HS-5 (cell line): ENCODE data around the gene CACNA1I.

Experiments
- DNase-seq: peaks from one replicate; pipeline ENCODE4 v3.0.0-alpha.2; 2012; ENCODE audit warnings: low read depth

The CACNA1I gene

DNA sequence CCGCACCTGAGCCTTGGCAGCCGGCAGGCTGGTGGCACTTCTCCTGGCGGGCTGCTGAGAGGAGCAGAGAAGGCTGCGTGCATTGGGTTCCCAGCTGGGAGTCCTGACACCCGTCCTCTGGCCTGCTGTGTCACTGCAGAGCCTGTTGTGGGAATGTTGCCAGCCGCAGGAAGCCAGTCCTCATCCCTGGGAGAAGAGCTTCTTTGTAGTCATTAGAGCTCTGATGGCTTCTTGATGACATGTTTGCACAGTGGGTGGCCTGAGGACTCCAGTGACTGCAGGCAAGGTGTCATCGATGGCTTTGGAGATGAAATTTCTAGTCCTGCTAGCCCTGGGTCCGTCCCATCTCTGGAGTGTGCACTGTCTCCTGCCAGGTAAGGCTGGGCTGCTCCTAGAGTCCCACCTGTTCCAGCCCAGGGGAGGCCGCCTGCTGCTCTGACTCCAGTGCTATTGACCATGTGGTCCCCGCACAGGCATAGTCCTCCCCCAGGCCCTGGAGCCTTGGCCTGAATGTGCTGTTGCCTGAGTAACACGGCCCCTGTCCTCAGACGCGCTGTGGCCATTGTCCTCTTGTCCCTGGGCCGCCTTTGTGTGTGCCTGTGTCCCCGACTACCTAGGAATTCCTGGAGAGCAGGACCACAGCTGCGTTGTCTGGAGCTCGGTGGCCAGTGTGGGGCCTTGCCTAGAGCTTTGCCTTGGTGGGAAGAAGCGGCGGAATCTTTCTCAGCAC lies 129.2 kb downstream of the CACNA1I start:
- no peak for DNase-seq

DNA sequence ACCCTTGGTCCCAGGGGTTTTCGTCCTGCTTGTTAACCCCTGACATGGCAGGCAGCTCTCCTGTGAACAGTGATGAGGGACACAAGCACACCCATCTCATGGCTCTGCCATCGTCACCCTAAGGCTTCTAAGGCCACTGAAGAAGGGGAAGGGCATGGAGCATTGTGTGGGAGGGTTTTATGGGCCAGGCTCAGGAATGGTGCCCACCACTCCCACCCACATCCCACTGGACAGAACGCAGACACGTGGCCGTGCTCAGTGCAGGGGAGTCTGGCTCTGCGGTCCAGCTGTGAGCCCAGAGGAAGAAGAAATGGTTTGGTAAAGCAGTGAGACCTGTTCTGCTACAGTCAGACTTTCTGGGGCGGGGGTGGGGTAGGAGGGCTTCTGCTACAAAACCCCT lies 130.0 kb downstream of the CACNA1I start:
- DNase-seq, result no peak

DNA sequence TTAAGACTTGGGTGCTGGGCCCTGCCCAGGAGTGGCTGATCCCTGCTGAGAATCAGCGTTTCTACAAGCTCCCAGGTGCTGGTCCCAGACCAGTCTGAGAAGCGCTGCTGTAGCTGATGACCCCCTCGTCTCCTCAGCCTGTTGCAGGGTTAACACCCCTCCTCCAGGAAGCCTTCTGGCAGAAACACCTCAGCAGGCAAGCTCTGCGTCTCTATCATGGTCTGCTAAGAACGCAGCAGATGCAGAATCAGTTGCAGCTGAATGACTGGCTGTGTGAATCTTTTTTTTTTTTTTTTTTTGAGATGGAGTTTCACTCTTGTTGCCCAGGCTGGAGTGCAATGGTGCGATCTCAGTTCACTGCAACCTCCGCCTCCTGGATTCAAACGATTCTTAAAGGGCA lies 132.5 kb downstream of the CACNA1I start:
- no peak for DNase-seq

DNA sequence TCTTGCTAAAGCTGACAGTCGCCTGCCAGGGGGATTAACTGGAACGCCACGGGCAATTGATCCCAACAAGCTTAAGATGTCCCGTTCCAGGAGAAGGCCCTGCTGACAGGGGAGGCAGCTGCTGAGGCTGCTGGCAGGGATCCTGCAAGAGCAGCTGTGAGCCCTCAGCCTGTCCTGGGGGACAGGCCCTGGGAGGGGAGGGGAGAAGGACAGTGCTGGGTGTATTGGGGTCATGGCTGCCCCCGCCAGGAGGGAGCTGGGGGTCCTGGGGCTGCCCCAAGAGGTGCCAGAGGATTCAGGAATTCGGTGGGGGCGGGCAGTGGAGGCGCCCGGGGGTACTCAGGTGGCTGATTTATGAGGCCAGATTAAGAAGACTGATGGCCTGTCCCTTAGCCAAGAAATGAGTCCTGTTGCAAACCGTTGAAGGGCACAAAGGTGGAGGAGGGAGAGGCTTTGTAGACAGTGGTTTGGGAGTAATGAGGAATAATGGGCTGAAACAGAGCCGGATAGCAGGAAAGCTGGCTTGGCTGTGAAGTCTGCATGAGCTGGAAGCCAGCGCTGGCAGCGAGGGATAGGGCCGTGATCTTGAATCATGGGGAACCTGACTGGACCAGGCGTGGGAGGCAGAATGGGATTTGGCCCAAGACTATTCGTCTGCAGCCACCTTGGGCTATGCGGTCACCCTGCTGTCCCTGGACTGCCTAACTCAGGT lies 133.5 kb downstream of the CACNA1I start:
- DNase-seq, result no peak

DNA sequence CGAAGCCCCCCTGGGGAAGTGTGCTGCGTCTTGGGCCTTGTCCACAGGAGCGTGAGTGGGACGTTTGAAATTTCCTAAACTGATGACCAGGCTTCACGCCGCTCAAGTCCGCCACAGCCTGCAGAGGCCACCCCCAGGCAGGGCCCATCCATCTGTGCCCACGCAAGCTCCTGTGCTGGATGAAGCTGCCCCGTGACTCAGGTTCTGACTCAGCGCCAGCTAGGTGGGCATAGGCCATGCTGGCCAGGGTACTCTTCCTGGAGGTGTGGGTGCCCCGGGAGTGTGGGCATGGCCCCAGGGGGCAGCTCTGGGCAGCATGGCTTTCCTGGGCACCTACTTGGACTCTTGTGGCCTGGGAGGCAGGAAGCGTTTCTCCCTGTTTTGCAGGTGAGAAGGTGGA lies 134.8 kb downstream of the CACNA1I start:
- no peak for DNase-seq

DNA sequence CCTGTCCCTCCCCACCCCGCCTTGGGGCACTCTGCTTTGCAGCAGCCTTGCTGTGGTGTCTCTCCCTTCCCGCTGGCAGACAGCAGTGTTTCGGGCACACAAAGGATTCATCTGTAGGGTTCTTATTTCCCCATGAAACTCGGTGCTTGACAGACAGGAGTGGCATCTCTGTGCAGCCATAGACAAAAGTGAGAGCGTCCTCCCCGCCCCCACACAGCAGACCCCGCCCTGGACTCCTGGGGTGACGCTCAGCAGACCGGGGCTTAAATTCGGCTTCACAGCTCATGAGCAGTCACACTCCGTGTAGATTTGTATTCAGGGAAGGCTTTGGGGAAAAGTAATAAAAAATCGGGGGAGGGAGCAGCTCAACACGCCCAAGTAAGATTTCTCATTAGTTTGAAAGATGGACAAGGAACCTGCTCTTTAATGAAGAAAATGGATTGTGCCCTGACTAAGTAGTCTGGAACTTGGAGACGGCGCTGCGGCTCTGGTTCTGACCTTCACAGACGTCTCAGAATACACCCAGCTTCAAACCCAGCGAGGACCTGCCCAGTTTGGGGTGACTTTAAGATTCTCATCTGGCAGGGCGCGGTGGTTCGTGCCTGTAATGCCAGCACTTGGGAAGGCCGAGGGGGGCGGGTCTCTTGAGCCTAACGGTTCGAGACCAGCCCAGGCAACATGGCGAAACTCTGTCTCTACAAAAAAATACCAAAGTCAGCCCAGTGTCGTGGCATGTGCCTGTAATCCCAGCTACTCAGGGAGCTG lies 136.0 kb downstream of the CACNA1I start:
- DNase-seq, result no peak

DNA sequence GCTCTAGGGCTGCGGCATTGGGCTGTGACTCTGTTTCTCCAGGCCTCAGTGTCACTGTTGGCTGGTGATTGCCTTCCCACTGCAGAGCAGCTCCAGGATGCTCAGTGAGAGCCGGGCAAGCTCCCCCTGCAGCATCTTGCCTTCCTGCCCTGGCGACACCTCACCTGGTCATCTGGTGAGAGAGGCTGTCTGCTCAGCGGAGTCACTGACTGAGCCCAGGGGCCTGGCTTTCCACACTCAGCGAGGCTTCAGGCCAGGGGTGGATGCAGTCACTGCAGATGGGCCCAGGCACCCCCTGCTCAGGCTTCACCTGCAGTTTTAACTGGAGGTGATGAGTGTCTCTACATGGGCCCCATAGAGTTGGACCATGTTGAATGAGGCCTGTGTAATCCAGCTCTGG lies 136.8 kb downstream of the CACNA1I start:
- no peak for DNase-seq

DNA sequence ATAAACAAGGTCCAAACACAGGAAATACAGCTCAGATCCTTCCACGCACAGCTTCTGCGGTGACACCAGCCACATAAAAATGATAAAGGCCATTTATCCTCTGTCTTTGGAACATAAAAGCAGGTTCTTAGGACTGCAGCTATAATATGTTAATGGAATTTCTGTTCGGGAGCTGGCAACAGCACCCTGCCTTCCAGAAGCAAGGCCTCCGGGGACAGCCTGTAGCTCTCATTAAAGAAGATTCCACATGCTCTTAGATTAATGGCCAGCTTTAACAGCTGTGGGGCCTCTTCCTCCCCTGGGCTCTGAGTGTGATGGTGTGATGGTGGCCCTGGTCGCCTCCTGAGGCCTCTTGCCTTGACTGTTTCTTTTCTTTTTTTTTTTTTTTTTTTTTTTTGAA lies 137.3 kb downstream of the CACNA1I start:
- DNase-seq, result no peak

DNA sequence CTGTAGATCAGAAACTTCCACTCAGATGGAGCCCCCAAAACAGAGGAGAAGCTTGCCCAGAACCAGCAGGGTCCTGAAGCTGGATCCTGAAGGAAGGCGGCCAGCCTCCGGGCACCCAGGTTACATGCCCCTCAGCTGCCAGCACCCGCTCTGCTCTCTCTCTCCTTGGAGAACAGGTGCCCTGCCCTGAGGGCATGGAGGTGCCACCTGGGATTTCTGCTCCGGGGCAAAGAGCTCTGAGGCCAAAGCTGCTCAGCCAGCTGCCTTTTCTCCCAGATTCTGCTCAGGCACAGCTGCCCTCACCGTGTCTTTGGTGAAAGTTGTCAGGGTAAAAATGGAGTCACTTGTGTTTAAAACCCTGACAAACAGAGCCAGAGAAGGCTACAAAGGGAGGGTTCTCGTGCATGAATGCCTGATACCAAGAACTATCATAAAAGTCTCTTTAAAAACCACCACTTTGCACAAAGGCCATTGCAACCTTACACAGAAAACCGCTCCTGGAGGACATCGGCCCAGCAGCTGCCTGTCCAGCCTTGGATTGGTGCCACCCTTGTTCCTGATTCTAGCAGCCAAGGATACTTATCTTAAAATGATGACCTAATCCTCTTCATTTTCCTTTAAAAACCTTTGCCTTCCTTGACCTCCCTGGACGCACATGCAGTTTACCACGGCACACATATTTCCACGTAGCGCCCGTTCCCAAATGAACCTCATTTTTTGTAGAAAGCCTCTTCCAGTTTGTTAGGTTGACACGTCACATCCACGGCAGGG lies 140.0 kb downstream of the CACNA1I start:
- no peak for DNase-seq

DNA sequence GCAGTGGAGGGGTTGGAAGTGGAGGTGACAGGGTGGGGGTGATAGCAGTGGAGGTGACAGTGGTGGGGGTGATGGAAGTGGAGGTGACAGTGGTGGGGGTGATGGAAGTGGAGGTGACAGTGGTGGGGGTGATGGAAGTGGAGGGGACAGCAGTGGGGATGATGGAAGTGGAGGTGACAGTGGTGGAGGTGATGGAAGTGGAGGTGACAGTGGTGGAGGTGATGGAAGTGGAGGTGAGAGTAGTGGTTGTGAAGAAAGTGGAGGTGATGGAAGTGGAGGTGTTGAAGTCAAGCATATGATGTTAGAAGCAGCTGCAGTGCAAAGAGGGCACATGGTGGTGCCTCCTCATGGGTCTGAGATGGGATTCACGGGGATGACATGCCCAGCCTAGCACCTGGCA lies 141.5 kb downstream of the CACNA1I start:
- no peak for DNase-seq

DNA sequence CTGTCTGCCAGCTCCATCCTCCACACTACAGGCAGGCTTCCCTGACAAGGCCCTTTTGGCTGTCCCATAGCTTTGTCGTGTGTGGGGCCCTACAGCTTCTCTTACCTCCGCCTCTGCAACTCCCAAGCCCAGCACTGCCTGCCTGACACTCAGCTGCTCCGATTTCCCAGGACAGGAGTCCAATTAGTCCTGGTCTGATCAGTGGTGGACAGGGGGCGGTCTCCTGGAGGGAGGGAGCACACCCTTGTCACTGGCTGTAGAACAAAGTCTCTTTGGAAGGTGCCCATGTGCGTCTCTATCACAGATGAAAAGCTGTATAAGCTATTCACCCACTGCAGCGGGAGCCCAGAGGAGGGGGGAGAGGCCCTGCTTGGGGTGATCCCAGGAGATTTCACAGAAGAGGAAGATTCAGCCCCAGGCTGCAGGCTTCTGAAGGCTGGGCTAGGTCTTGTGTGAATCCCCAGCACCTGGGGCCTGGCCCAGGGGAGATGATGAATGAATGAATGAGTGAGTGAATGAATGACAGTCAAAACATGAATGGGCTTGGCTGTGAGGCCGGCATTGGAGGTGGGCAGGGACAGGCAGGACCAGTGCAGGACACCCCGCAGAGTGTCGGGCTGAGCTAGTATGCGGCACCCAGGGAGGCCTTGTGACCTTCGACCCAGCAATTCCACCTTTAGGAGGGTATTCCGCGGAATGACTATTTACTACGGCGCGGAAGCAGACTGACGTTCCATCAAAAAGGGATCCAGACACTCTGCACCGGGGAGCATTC lies 142.4 kb downstream of the CACNA1I start:
- DNase-seq, result no peak

DNA sequence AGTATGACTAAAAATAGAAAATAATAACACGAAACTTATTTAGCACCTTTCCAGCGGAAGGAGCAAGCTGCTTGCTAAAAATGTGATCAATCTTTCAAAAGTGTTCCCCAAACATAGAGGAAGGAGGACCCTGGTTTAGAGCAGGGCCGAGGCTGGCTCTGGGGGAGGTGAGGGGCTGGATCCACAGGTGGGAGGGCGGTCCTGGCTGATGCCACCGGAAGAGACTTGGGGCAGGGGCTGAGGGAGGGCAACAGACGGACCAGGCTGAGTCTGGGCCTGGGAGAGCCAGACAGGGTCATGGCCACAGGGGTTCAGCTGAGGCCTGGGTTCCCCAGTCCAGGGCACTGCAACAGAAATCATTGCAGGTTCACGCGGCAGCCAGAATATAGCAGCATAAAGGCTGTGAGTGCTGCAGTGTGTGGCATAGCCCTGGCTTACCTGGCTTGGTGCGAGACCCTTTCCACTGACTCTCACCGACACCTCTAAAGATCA lies 143.3 kb downstream of the CACNA1I start:
- no peak for DNase-seq

DNA sequence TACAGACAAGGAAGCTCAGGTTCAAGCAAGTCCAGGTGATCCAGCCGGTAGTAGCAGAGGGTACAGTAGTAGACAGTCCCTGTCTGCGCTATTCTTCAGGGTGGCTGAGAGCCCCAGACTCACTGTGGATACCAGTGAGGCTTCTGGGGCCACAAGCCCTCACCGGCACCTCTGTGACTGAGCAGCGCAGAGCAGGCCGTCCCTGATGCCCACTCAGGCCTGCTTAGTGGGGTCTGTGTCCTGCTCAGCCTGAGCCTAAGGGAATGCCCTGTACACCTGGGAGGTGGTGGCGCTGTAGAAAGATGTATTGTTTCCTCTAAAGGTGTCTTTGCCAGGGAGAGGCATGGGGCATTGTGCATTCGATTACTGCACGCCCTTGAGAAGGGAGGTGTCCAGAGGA lies 143.8 kb downstream of the CACNA1I start:
- DNase-seq, result no peak

DNA sequence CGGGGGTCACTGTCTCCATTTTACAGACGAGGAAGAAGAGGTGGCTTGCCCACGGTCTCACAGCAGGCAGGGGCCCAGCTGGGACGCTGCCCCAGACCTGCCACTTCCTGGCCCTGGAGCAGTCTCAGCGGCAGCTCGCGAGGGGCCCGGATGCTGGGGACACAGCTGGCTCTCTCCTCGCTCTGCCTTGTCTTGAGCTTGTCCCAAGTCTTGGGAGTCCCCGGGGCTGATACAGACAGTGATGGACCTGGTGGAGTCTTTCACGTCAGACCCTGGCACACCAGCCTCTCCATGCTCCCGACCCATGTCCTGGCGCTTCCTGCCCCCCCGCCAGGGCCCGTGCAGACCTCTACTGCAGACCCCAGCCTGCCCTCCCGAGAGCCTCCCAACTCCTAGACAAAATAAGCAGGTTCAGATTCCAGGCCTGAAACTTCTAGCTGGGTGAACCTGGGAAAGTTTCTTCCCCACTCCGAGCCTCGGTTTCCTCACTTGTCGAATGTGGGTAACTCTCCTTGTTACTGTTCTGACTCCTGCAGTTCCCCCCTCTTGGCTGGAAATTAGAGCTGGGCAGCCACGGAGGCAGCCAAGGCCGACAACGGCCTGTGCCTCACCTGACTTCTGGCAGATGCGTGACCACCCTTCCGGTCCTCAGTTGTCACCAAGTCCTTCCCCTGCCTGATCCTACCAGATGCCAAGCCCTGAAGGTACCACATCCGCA lies 145.4 kb downstream of the CACNA1I start:
- DNase-seq, result no peak

DNA sequence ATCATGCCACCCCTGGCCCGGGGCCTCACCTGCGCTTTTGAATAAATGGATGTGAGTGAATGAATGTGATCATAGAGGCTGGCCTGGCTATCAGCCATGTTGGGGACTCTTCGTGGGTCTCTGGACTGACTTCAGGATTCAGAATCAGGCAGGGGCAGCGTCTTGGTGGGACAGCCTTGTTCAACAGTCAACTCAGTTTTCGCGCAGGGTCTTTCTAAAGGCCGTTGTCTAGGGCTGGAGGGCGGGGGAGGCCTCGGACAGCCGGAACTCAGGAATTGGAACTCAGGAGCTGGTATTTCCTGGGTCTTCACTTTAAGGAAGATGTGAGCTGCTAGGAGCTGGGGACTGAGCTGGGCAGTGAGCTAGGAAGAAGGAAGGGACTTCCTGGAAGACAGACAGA lies 146.0 kb downstream of the CACNA1I start:
- DNase-seq, result no peak

DNA sequence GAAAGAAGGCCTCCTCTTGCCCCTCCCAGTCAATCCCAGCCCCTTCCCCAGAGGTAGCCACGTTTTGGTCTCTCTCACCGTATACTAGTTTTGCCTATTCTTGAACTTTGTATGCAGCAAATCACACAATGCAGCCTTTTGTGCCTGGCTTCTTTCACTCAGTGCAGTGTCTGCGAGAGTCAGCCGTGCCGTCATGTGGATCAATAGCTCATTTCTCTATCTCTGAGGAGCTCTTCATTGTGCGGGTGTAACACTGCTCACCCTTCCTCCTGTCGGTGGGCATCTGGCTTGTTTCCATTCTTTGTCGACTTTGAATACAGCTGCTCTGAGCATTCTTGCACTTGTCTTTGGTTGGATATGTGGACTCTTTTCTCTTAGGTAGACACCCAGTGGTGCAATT lies 146.5 kb downstream of the CACNA1I start:
- DNase-seq, result no peak

DNA sequence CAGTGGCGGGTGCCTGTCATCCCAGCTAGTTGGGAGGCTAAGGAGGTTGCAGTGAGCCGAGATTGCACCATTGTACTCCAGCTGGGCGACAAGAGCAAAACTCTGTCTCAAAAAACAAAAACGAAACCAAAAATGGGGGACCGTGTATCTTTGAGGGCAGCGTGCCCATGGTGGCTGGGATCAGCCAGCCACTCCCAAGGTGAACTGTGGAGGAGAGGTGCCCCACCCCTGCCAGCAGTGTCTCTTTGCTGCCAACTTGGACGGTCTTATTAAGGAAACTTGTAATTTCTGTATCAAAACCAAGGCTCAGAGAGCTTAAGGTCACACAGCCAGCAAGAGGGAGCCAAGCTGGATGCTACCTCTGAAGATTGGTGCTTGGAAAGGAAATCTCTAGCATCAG lies 147.7 kb downstream of the CACNA1I start:
- DNase-seq, result no peak

DNA sequence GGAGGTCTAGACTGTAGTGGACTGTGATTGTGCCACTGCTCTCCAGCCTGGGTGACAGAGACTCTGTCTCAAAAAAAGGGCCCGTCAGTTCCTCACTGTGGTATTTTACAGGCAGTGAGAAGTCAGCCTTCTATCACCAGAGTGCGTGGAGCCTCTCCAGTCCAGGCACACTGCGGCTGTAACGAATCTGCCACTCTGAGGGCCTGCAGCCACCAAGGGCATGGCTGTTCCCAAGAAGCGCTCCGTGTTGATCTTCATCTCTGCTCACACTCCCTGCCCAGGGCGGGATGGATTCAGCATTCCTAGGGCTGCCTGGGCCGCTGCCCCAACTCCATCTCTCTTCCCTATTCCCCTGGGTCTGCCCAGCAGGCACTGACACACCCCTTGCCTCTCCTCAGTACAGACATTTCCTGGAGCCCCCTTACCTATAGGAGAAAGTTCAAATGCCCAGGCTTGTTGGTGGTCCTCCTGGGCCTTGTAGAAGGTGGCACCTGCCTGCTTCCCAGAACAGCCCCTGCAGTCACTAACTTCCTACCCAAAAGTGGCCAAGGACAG lies 148.4 kb downstream of the CACNA1I start:
- no peak for DNase-seq

DNA sequence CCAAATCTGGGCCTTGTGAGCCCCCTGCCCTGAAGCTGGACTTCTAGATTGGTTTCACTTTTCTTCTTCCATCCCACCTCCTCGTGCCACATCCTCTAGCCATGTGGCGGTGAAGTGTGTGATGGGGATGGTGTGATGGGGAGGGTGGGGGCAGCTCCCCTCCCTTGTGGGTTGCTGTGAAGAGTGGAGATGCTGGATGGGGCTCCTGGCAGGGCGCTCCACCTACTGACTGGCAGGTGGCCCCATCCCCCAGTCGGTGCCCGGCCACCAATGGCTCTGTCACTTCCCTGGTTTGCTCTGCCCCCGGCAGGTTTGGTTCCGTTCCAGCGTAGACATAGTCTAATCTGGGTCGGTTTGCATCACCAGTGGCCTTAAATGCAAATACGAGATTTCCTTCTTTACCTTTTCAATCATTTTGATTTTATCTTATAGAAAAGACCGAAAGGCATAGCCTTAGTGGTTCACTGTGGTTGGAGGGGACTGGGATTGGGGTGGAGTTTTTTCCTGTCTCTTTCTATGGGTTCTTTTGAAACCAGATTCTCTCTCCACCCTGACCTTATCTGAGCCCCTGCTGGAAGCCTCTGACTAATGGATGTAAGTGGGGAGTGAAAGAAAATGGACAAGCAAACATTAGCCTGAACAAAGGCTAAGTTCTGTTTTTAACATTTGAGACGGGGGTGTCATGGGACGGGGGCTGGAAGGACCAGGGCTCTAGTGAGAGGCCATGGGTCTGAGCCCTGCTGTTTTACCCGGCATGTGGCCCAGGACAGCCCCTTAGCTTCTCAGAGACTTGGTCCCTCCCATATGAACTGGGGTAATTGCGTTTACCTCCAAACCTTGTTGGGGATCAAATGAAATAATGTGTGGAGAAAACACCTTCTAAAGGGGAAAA lies 149.3 kb downstream of the CACNA1I start:
- DNase-seq, result no peak
